HepG2 (cell line): ENCODE data around the gene YKT6. TPM values are rescaled to one million over a fixed set of nuclear protein-coding genes. Genes with fewer than 3 reads are reported as not detected.

Experiments
- KMT2B ChIP-seq: IDR thresholded peaks from 2 replicates; pipeline ENCODE4 v1.6.1; 2016; ENCODE audit warnings: missing genetic modification reagents, missing compliant biosample characterization
- MED13 ChIP-seq: sonication (generic); formaldehyde crosslinking; IDR thresholded peaks from 2 replicates; pipeline ENCODE4 v1.5.0; 2020; ENCODE audit warnings: missing genetic modification reagents
- MEIS2 ChIP-seq: sonication (generic); formaldehyde crosslinking; IDR thresholded peaks from 2 replicates; pipeline ENCODE4 v1.9.0; 2021; ENCODE audit warnings: mild to moderate bottlenecking, missing genetic modification reagents
- MYC ChIP-seq: sonication (generic); formaldehyde crosslinking; IDR thresholded peaks from 2 replicates; pipeline ENCODE4 v1.9.0; 2021; ENCODE audit warnings: missing genetic modification reagents, borderline replicate concordance
- PHF20 ChIP-seq: sonication (generic); formaldehyde crosslinking; IDR thresholded peaks from 2 replicates; pipeline ENCODE4 v1.5.0; 2020; ENCODE audit warnings: mild to moderate bottlenecking, missing genetic modification reagents
- PHF21A ChIP-seq: sonication (generic); formaldehyde crosslinking; IDR thresholded peaks from 2 replicates; pipeline ENCODE4 v1.5.0; 2020; ENCODE audit warnings: mild to moderate bottlenecking, missing genetic modification reagents
- PHF5A ChIP-seq: IDR thresholded peaks from one replicate; pipeline ENCODE4 v1.6.1; 2018; ENCODE audit warnings: low read depth, missing genetic modification reagents; ENCODE audit not compliant: unreplicated experiment
- PPARG ChIP-seq: conservative IDR thresholded peaks from 2 replicates; pipeline ENCODE4 v1.6.1; 2016; ENCODE audit warnings: missing biosample characterization, missing genetic modification reagents
- ZNF343 ChIP-seq: sonication (generic); formaldehyde crosslinking; IDR thresholded peaks from 2 replicates; pipeline ENCODE4 v1.4.0; 2020; ENCODE audit warnings: mild to moderate bottlenecking, missing genetic modification reagents
- ZNF569 ChIP-seq: sonication (generic); formaldehyde crosslinking; IDR thresholded peaks from 2 replicates; pipeline ENCODE4 v1.5.0; 2020; ENCODE audit warnings: mild to moderate bottlenecking, missing genetic modification reagents, moderate library complexity, borderline replicate concordance
- ZNF792 ChIP-seq: IDR thresholded peaks from 2 replicates; pipeline ENCODE4 v1.6.1; 2016
- polyA plus RNA-seq, 8 experiments: library from polyadenylated mRNA; depleted of rRNA in 3 of 8; stranded (reverse) in 7 of 8; unstranded in 1 of 8; fragments of >200 nt; fragmentation: Illumina TruSeq in 4 of 8; extraction: Trizol in 4 of 8; gene quantifications; 2 replicates each; pipeline versions ENCODE4 v1.2.1 to v1.2.3, GENCODE V29; 2011 to 2016; ENCODE audit warnings: low read depth in 4 of 8, missing spikeins in 1 of 8, mixed read lengths in 1 of 8; ENCODE audit not compliant: insufficient read depth in 1 of 8
- total RNA-seq, 5 experiments: library from RNA; depleted of rRNA; stranded (reverse); fragments of >200 nt; fragmentation: Illumina TruSeq; extraction: Trizol; gene quantifications; 2 replicates each; pipeline ENCODE4 v1.2.3, GENCODE V29; 2016; ENCODE audit warnings: low read depth in 1 of 5
- TF ChIP-seq, protein P1 (sequence below), 2 experiments: fragments of 450-650 bp in 1 of 2; sonication (generic) in 1 of 2; formaldehyde crosslinking in 1 of 2; IDR thresholded peaks; 2 replicates each; pipeline versions ENCODE4 v1.6.1 to v1.8.0; 2016 to 2022; ENCODE audit warnings: antibody characterized with exemption in 1 of 2, mild to moderate bottlenecking in 1 of 2, missing genetic modification reagents in 1 of 2
- TF ChIP-seq, protein P2 (sequence below): sonication (generic); formaldehyde crosslinking; IDR thresholded peaks from 2 replicates; pipeline ENCODE4 v1.5.0; 2020; ENCODE audit warnings: mild to moderate bottlenecking, missing genetic modification reagents
- TF ChIP-seq, protein P3 (sequence below): fragments of 450-650 bp; IDR thresholded peaks from 2 replicates; pipeline ENCODE4 v1.6.1; 2016

The YKT6 gene
- total and polyA plus RNA-seq, 2 of the 13 experiments (the other 11 are each of a cell fraction or from before 2014, with no cell fraction given): 52.2 to 60.3 TPM

DNA sequence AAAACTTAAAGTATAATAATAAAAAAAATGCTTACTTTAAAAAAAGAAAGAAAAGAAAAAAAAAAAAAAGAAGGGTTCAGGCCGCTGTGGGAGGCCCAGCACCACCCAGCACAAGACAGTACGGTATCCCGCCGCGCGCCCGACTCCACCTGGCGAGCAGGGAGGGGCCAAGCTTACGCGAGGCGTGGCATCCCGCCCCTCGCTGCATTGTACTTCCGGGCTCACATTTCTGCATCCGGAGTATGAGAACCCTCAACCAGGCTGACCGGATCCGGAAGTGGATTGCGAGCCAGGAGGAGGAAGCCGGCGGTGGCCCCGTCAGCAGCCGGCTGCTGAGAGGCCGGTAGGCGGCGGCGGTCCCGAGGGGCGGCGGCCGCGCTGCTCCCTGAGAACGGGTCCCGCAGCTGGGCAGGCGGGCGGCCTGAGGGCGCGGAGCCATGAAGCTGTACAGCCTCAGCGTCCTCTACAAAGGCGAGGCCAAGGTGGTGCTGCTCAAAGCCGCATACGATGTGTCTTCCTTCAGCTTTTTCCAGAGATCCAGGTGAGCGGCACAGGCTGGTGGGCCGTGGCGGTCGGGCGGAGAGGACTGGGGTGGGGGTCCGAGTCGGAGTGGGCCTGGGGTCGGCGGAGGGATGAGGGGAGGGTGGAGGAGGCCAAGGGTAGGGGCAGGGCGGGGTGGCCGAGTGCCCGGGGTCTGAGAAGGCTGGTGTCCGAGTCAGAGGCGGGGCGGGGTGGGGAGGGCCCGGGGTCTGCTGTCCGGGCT is at the start of gene YKT6 (continued):
- TF ChIP-seq, protein P1, sequence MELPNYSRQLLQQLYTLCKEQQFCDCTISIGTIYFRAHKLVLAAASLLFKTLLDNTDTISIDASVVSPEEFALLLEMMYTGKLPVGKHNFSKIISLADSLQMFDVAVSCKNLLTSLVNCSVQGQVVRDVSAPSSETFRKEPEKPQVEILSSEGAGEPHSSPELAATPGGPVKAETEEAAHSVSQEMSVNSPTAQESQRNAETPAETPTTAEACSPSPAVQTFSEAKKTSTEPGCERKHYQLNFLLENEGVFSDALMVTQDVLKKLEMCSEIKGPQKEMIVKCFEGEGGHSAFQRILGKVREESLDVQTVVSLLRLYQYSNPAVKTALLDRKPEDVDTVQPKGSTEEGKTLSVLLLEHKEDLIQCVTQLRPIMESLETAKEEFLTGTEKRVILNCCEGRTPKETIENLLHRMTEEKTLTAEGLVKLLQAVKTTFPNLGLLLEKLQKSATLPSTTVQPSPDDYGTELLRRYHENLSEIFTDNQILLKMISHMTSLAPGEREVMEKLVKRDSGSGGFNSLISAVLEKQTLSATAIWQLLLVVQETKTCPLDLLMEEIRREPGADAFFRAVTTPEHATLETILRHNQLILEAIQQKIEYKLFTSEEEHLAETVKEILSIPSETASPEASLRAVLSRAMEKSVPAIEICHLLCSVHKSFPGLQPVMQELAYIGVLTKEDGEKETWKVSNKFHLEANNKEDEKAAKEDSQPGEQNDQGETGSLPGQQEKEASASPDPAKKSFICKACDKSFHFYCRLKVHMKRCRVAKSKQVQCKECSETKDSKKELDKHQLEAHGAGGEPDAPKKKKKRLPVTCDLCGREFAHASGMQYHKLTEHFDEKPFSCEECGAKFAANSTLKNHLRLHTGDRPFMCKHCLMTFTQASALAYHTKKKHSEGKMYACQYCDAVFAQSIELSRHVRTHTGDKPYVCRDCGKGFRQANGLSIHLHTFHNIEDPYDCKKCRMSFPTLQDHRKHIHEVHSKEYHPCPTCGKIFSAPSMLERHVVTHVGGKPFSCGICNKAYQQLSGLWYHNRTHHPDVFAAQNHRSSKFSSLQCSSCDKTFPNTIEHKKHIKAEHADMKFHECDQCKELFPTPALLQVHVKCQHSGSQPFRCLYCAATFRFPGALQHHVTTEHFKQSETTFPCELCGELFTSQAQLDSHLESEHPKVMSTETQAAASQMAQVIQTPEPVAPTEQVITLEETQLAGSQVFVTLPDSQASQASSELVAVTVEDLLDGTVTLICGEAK (IDR thresholded peaks at IDR 0.05): peak; percentile 91
- TF ChIP-seq, protein P1 (CRISPR knock-in tag; IDR thresholded peaks at IDR 0.05): peak; percentile 26; the same call in 1 of the 2 replicates
- TF ChIP-seq, protein P2, sequence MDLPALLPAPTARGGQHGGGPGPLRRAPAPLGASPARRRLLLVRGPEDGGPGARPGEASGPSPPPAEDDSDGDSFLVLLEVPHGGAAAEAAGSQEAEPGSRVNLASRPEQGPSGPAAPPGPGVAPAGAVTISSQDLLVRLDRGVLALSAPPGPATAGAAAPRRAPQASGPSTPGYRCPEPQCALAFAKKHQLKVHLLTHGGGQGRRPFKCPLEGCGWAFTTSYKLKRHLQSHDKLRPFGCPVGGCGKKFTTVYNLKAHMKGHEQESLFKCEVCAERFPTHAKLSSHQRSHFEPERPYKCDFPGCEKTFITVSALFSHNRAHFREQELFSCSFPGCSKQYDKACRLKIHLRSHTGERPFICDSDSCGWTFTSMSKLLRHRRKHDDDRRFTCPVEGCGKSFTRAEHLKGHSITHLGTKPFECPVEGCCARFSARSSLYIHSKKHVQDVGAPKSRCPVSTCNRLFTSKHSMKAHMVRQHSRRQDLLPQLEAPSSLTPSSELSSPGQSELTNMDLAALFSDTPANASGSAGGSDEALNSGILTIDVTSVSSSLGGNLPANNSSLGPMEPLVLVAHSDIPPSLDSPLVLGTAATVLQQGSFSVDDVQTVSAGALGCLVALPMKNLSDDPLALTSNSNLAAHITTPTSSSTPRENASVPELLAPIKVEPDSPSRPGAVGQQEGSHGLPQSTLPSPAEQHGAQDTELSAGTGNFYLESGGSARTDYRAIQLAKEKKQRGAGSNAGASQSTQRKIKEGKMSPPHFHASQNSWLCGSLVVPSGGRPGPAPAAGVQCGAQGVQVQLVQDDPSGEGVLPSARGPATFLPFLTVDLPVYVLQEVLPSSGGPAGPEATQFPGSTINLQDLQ (CRISPR knock-in tag): no peak
- TF ChIP-seq ZNF569: no peak
- 0 out of 2 replicates have a peak, but pooled peaks have one; percentile 44 for TF ChIP-seq MED13 (CRISPR knock-in tag)
- no peak for TF ChIP-seq ZNF343 (CRISPR knock-in tag)
- TF ChIP-seq KMT2B (CRISPR knock-in tag): peak; percentile 77
- 0 out of 2 replicates have a peak, but pooled peaks have one; percentile 30 for TF ChIP-seq PHF21A (CRISPR knock-in tag)
- peak; percentile 28 for TF ChIP-seq PHF5A (CRISPR knock-in tag)
- TF ChIP-seq PHF20 (CRISPR knock-in tag): peak; percentile 96
- TF ChIP-seq ZNF792: peak; percentile 66; the same call in 1 of the 2 replicates
- peak; percentile 89 for TF ChIP-seq MYC (CRISPR knock-in tag)
- TF ChIP-seq, protein P3, sequence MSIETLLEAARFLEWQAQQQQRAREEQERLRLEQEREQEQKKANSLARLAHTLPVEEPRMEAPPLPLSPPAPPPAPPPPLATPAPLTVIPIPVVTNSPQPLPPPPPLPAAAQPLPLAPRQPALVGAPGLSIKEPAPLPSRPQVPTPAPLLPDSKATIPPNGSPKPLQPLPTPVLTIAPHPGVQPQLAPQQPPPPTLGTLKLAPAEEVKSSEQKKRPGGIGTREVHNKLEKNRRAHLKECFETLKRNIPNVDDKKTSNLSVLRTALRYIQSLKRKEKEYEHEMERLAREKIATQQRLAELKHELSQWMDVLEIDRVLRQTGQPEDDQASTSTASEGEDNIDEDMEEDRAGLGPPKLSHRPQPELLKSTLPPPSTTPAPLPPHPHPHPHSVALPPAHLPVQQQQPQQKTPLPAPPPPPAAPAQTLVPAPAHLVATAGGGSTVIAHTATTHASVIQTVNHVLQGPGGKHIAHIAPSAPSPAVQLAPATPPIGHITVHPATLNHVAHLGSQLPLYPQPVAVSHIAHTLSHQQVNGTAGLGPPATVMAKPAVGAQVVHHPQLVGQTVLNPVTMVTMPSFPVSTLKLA: peak; percentile 39
- 0 out of 2 replicates have a peak, but pooled peaks have one; percentile 24 for TF ChIP-seq PPARG
- peak; percentile 66; the same call in 1 of the 2 replicates for TF ChIP-seq MEIS2 (CRISPR knock-in tag)
